ENCODE measurements around the gene HSPA13. TPM values are rescaled to one million over a fixed set of nuclear protein-coding genes. Genes with fewer than 3 reads are reported as not detected.

HSPA13 gene
- total RNA-seq, 2 experiments from 2014 or later, result 14.6 to 31.7 TPM

GRCh38 chr21:14414932-14415508 lies 32.1 kb upstream of the HSPA13 start:
- no peaks in the 10 kb centered on the region for H3K36me3 ChIP-seq (ENCODE audit: insufficient read depth, low read length)
- no peak overlapping the region for H2AFZ ChIP-seq (ENCODE audit: low read length)
- intact Hi-C loops (cut with micrococcal nuclease; ENCODE audit: unreplicated experiment), result no loop called here
- no peaks in the 10 kb centered on the region for H4K20me1 ChIP-seq (ENCODE audit: insufficient read depth, low read length)
- no TSS peak for BruUV-seq (replicated peaks)
- H3K4me1 ChIP-seq (ENCODE audit: insufficient read depth, low read length, poor library complexity, severe bottlenecking), result no peaks in the 10 kb centered on the region
- no peaks in the 10 kb centered on the region for H3K79me2 ChIP-seq (ENCODE audit: insufficient read depth, low read depth, low read length)
- H3K9me3 ChIP-seq (ENCODE audit: low read length), result no peaks in the 10 kb centered on the region
- no peak overlapping the region for H3K4me2 ChIP-seq (ENCODE audit: low read length)
- no peaks in the 10 kb centered on the region for H3K9me2 ChIP-seq (ENCODE audit: insufficient read depth, low read length)
- DNase-seq (ENCODE audit: low spot score), result no peak
- CTCF ChIA-PET (ENCODE audit: unreplicated experiment), result no interaction called here
- TF ChIP-seq, protein P1, sequence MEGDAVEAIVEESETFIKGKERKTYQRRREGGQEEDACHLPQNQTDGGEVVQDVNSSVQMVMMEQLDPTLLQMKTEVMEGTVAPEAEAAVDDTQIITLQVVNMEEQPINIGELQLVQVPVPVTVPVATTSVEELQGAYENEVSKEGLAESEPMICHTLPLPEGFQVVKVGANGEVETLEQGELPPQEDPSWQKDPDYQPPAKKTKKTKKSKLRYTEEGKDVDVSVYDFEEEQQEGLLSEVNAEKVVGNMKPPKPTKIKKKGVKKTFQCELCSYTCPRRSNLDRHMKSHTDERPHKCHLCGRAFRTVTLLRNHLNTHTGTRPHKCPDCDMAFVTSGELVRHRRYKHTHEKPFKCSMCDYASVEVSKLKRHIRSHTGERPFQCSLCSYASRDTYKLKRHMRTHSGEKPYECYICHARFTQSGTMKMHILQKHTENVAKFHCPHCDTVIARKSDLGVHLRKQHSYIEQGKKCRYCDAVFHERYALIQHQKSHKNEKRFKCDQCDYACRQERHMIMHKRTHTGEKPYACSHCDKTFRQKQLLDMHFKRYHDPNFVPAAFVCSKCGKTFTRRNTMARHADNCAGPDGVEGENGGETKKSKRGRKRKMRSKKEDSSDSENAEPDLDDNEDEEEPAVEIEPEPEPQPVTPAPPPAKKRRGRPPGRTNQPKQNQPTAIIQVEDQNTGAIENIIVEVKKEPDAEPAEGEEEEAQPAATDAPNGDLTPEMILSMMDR (conservative IDR thresholded peaks at IDR 0.05; ENCODE audit: low read length), result no peak
- no peak for TF ChIP-seq EZH2phosphoT487 (IDR thresholded peaks at IDR 0.05; ENCODE audit: borderline replicate concordance, low read depth, low read length)
- POLR2A ChIA-PET, result no interaction called here
- H3K27ac ChIP-seq (ENCODE audit: low read depth, low read length, poor library complexity, severe bottlenecking), result no peak overlapping the region
- H3K4me3 ChIP-seq (ENCODE audit: low read depth, low read length, poor library complexity, severe bottlenecking), result no peak overlapping the region

GRCh38 chr21:14405962-14406361 lies 23.0 kb upstream of the HSPA13 start:
- no peaks in the 10 kb centered on the region for H4K20me1 ChIP-seq (ENCODE audit: insufficient read depth, low read length)
- TF ChIP-seq, protein P1 (conservative IDR thresholded peaks at IDR 0.05; ENCODE audit: low read length), result no peak
- TF ChIP-seq EZH2phosphoT487 (IDR thresholded peaks at IDR 0.05; ENCODE audit: borderline replicate concordance, low read depth, low read length), result no peak
- ChIA-PET CTCF (ENCODE audit: unreplicated experiment) (no interaction called here), POLR2A (interaction anchor here (1.3 kb wide), 1 partner anchor 357 kb away, joined by 3 read pairs; no protein-coding TSS in a partner anchor)
- no peaks in the 10 kb centered on the region for H3K36me3 ChIP-seq (ENCODE audit: insufficient read depth, low read length)
- H3K79me2 ChIP-seq (ENCODE audit: insufficient read depth, low read depth, low read length), result no peaks in the 10 kb centered on the region
- intact Hi-C loops (cut with micrococcal nuclease; ENCODE audit: unreplicated experiment), result loop anchor here (10.0 kb wide), 1 partner anchor 459 kb away; no protein-coding TSS in a partner anchor
- BruUV-seq (replicated peaks), result no TSS peak
- H3K4me3 ChIP-seq (ENCODE audit: low read depth, low read length, poor library complexity, severe bottlenecking), result no peak overlapping the region
- H3K4me2 ChIP-seq (ENCODE audit: low read length), result no peak overlapping the region
- no peak overlapping the region for H3K27ac ChIP-seq (ENCODE audit: low read depth, low read length, poor library complexity, severe bottlenecking)
- H3K9me3 ChIP-seq (ENCODE audit: low read length), result no peaks in the 10 kb centered on the region
- no peak overlapping the region for H2AFZ ChIP-seq (ENCODE audit: low read length)
- no peaks in the 10 kb centered on the region for H3K9me2 ChIP-seq (ENCODE audit: insufficient read depth, low read length)
- H3K4me1 ChIP-seq (ENCODE audit: insufficient read depth, low read length, poor library complexity, severe bottlenecking), result no peaks in the 10 kb centered on the region
- no peak for DNase-seq (ENCODE audit: low spot score)

DNA sequence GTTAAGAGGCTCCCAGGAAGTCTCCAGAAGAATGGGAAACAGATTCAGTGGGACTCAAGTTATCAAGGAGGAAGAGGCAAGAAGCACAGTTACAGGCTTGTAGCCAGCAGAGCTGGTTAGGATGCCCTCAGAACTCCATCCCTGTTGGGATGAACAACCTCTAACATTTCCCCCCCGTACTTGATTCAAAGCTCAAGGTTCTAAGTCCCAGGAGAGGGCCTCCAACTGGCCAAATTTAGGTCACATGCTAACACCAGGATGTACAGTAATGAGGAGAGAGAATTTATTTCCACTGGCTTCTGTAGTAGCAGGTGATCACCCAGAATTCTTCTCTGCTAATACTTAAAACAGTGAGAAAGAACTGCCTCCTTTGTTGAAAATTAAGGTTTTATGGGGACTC lies 22.3 kb upstream of the HSPA13 start:
- Histone ChIP-seq H3K27ac (ENCODE audit: low read depth, low read length, poor library complexity, severe bottlenecking) (no peak overlapping the region), H3K79me2 (ENCODE audit: insufficient read depth, low read depth, low read length) (no peaks in the 10 kb centered on the region), H3K4me1 (ENCODE audit: insufficient read depth, low read length, poor library complexity, severe bottlenecking) (no peaks in the 10 kb centered on the region), H3K36me3 (ENCODE audit: insufficient read depth, low read length) (no peaks in the 10 kb centered on the region), H2AFZ (ENCODE audit: low read length) (0 out of 2 replicates have a peak overlapping the region, but pooled peaks have one; percentile 12), H3K4me2 (ENCODE audit: low read length) (no peak overlapping the region), H3K9me2 (ENCODE audit: insufficient read depth, low read length) (no peaks in the 10 kb centered on the region), H4K20me1 (ENCODE audit: insufficient read depth, low read length) (no peaks in the 10 kb centered on the region), H3K4me3 (ENCODE audit: low read depth, low read length, poor library complexity, severe bottlenecking) (no peak overlapping the region), H3K9me3 (ENCODE audit: low read length) (no peaks in the 10 kb centered on the region)
- ChIA-PET POLR2A (interaction anchor here (1.3 kb wide), 1 partner anchor 358 kb away, joined by 3 read pairs; no protein-coding TSS in a partner anchor), CTCF (ENCODE audit: unreplicated experiment) (no interaction called here)
- no peak for TF ChIP-seq EZH2phosphoT487 (IDR thresholded peaks at IDR 0.05; ENCODE audit: borderline replicate concordance, low read depth, low read length)
- TF ChIP-seq, protein P1 (conservative IDR thresholded peaks at IDR 0.05; ENCODE audit: low read length), result no peak
- intact Hi-C loops (cut with micrococcal nuclease; ENCODE audit: unreplicated experiment), result loop anchor here (10.0 kb wide), 1 partner anchor 460 kb away; no protein-coding TSS in a partner anchor
- no TSS peak for BruUV-seq (replicated peaks)
- DNase-seq (ENCODE audit: low spot score), result no peak
